A673 (cell line): ENCODE data around the gene TMEM220. TPM values are rescaled to one million over a fixed set of nuclear protein-coding genes. Genes with fewer than 3 reads are reported as not detected.

Experiments
- BruUV-seq: library from RNA; stranded (reverse); fragments of 400-500 nt; replicated peaks from 2 replicates; lab custom pipeline; 2021; lab: Mats Ljungman, UMichigan
- CTCF ChIA-PET: fragments of 300-600 bp; sonication (Branson Sonifier 250); formaldehyde crosslinking; loops from one replicate; lab custom pipeline; 2022; ENCODE audit warnings: antibody characterized with exemption; lab: Charles Lee
- POLR2A ChIA-PET: fragments of 300-600 bp; sonication (Branson Sonifier 250); formaldehyde crosslinking; loops from one replicate; lab custom pipeline; 2022; ENCODE audit warnings: antibody characterized with exemption; ENCODE audit not compliant: low non-redundant PET; lab: Charles Lee
- DNase-seq: peaks from one replicate; pipeline ENCODE4 v3.0.0-alpha.2; 2015; ENCODE audit warnings: low spot score
- H3K27ac ChIP-seq: fragments of 200-600 bp; sonication (generic); 2 replicates; pipeline ENCODE4 v1.5.1; 2016; ENCODE audit warnings: mixed run types, low read depth, mild to moderate bottlenecking, mixed read lengths, antibody characterized with exemption, low read length; ENCODE audit not compliant: poor library complexity, severe bottlenecking
- H3K27me3 ChIP-seq: fragments of 200-600 bp; sonication (generic); replicated peaks from 2 replicates; pipeline ENCODE4 v1.6.1; 2017; ENCODE audit warnings: mixed run types, low read depth, mild to moderate bottlenecking, mixed read lengths, antibody characterized with exemption, low read length; ENCODE audit not compliant: insufficient read depth, poor library complexity
- H3K36me3 ChIP-seq: fragments of 200-600 bp; sonication (generic); 2 replicates; pipeline ENCODE4 v1.6.1; 2016; ENCODE audit warnings: mixed run types, mild to moderate bottlenecking, mixed read lengths, antibody characterized with exemption, low read length; ENCODE audit not compliant: insufficient read depth, poor library complexity, severe bottlenecking
- H3K4me1 ChIP-seq: fragments of 200-600 bp; sonication (generic); 2 replicates; pipeline ENCODE4 v1.6.1; 2017; ENCODE audit warnings: mixed run types, mild to moderate bottlenecking, mixed read lengths, antibody characterized with exemption, low read length; ENCODE audit not compliant: insufficient read depth, poor library complexity, severe bottlenecking
- H3K4me3 ChIP-seq: fragments of 200-600 bp; sonication (generic); 2 replicates; pipeline ENCODE4 v1.5.1; 2016; ENCODE audit warnings: low read depth, mixed run types, mild to moderate bottlenecking, mixed read lengths, low read length; ENCODE audit not compliant: poor library complexity, severe bottlenecking
- H3K9me3 ChIP-seq: fragments of 200-600 bp; sonication (generic); 2 replicates; pipeline ENCODE4 v1.6.1; 2016; ENCODE audit warnings: mixed run types, low read depth, mild to moderate bottlenecking, mixed read lengths, antibody characterized with exemption, low read length; ENCODE audit not compliant: poor library complexity, severe bottlenecking
- EZH2 ChIP-seq: fragments of 200-600 bp; sonication (generic); IDR thresholded peaks from 2 replicates; pipeline ENCODE4 v1.6.1; 2017; ENCODE audit warnings: borderline replicate concordance, low read depth, mild to moderate bottlenecking, mixed read lengths, antibody characterized with exemption, low read length; ENCODE audit not compliant: poor library complexity, severe bottlenecking
- intact Hi-C: fragments of 100-400 bp; cut with micrococcal nuclease; formaldehyde crosslinking; loops from one replicate; pipeline ENCODE4 v1.10.0; 2022; ENCODE audit not compliant: unreplicated experiment
- total RNA-seq: library from RNA; stranded (reverse); gene quantifications from 2 replicates; pipeline ENCODE4 v1.2.3, GENCODE V29; 2021
- TF ChIP-seq, protein P1 (sequence below): fragments of 300-800, 200-600 bp; sonication (generic); conservative IDR thresholded peaks from 2 replicates; pipeline ENCODE4 v1.5.1; 2017; ENCODE audit warnings: low read depth, mild to moderate bottlenecking, antibody characterized with exemption, low read length, moderate library complexity, mixed read lengths

TMEM220 gene
- total RNA-seq, 1 experiment from 2014 or later: 0.11 TPM

DNA sequence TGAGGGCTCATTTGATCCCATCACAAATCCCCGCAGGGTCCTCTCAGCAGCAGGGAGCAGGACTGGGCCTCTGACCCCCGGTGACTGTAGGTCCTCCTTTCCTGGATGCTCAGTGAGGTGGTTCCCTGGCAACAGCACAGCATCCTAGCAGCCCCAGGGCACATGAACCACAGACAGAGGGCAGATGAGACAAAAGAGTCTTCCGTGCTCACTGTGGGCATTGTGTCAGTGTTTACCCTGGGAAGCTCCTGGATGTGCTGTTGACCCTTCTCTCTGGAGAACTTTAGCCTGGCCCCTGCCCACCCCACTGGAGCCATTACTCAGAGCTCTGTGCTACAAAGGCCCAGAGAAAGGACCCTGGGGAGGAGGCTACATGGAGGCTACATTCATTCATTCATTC is 21.7 kb upstream of the TMEM220 start:
- Histone ChIP-seq H3K27me3 (peaks cover 39% of the 10 kb centered on the region), H3K9me3 (no peaks in the 10 kb centered on the region), H3K36me3 (no peaks in the 10 kb centered on the region), H3K4me3 (no peak overlapping the region), H3K27ac (no peak overlapping the region), H3K4me1 (peaks cover 13% of the 10 kb centered on the region)
- DNase-seq: no peak
- ChIA-PET CTCF (no interaction called here), POLR2A (no interaction called here)
- intact Hi-C loops: loop anchor here (5.0 kb wide), 1 partner anchor 1236 kb away; no protein-coding TSS in a partner anchor
- no TSS peak for BruUV-seq
- TF ChIP-seq, protein P1, sequence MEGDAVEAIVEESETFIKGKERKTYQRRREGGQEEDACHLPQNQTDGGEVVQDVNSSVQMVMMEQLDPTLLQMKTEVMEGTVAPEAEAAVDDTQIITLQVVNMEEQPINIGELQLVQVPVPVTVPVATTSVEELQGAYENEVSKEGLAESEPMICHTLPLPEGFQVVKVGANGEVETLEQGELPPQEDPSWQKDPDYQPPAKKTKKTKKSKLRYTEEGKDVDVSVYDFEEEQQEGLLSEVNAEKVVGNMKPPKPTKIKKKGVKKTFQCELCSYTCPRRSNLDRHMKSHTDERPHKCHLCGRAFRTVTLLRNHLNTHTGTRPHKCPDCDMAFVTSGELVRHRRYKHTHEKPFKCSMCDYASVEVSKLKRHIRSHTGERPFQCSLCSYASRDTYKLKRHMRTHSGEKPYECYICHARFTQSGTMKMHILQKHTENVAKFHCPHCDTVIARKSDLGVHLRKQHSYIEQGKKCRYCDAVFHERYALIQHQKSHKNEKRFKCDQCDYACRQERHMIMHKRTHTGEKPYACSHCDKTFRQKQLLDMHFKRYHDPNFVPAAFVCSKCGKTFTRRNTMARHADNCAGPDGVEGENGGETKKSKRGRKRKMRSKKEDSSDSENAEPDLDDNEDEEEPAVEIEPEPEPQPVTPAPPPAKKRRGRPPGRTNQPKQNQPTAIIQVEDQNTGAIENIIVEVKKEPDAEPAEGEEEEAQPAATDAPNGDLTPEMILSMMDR: no peak
- TF ChIP-seq EZH2: no peak

DNA sequence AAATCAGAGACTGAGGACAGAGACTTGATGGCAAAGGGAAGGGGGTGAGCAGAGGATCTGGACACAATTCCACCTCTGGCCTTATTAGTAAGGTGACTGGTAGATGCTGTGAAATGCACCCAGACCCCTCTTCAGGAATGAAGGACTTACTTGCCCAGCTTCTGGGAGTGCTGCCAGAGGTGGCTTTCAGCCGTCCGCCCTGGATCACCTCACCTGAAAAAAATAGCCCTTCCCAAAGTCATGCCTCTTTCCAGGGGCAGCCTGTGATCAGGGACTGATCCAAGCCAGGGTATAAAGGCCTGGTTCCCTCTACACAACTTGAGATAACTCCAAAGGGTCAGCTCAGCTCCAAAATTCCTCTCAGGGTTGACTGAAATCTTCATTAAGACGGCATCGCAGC is 20.4 kb upstream of the TMEM220 start:
- H3K36me3 ChIP-seq: no peaks in the 10 kb centered on the region
- BruUV-seq: no TSS peak
- ChIA-PET POLR2A (no interaction called here), CTCF (no interaction called here)
- no peak overlapping the region for H3K4me3 ChIP-seq
- TF ChIP-seq, protein P1: no peak
- TF ChIP-seq EZH2: no peak
- H3K4me1 ChIP-seq: peaks cover 13% of the 10 kb centered on the region
- peaks cover 25% of the 10 kb centered on the region for H3K27me3 ChIP-seq
- H3K27ac ChIP-seq: no peak overlapping the region
- DNase-seq: no peak
- intact Hi-C loops: loop anchor here (5.0 kb wide), 1 partner anchor 1237 kb away; no protein-coding TSS in a partner anchor
- H3K9me3 ChIP-seq: no peaks in the 10 kb centered on the region

DNA sequence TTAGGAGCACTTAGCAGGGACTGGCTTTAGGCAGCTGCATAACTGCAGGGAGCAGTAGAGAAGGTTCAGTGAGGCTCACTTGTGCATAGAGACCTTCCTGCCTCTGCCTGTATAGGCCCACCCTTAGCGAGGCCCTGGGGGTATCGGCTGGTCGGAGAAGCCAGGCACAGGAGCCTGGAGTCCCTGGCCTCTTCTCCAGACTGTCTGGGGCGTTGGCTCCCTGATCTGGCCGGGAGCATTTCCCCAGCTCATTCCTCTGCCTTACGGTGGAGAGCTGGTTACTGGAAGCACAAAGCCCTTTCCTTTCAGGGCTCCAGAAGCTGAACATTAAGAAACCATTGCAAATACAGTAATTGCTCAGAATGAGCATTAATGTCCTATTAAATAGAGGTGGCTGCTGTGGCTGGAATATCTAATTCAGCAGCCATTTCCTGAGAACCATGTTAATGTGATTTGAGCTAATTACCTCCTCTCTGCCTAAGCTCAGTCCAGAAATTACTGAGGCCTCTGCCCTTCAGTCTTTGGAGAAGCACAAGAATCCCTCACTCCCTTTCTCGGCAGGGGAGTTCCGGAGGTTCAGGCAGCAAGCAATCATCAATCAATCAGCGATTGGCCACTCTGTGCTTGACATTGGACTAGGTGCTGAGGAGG is 18.8 kb upstream of the TMEM220 start:
- Histone ChIP-seq H3K4me1 (peaks cover 13% of the 10 kb centered on the region), H3K9me3 (no peaks in the 10 kb centered on the region), H3K27ac (no peak overlapping the region), H3K27me3 (peaks cover 12% of the 10 kb centered on the region), H3K36me3 (no peaks in the 10 kb centered on the region), H3K4me3 (no peak overlapping the region)
- ChIA-PET POLR2A (no interaction called here), CTCF (no interaction called here)
- TF ChIP-seq, protein P1: no peak
- no peak for TF ChIP-seq EZH2
- intact Hi-C loops: loop anchor here (10.0 kb wide), 1 partner anchor 396 kb away; no protein-coding TSS in a partner anchor
- no TSS peak for BruUV-seq
- DNase-seq: peak; percentile 77
